ENCODE data around the gene EEF1A2. TPM values are rescaled to one million over a fixed set of nuclear protein-coding genes. Genes with fewer than 3 reads are reported as not detected.

Gene EEF1A2
- total RNA-seq, 1 donor from 2014 or later, result 37.6 TPM

DNA sequence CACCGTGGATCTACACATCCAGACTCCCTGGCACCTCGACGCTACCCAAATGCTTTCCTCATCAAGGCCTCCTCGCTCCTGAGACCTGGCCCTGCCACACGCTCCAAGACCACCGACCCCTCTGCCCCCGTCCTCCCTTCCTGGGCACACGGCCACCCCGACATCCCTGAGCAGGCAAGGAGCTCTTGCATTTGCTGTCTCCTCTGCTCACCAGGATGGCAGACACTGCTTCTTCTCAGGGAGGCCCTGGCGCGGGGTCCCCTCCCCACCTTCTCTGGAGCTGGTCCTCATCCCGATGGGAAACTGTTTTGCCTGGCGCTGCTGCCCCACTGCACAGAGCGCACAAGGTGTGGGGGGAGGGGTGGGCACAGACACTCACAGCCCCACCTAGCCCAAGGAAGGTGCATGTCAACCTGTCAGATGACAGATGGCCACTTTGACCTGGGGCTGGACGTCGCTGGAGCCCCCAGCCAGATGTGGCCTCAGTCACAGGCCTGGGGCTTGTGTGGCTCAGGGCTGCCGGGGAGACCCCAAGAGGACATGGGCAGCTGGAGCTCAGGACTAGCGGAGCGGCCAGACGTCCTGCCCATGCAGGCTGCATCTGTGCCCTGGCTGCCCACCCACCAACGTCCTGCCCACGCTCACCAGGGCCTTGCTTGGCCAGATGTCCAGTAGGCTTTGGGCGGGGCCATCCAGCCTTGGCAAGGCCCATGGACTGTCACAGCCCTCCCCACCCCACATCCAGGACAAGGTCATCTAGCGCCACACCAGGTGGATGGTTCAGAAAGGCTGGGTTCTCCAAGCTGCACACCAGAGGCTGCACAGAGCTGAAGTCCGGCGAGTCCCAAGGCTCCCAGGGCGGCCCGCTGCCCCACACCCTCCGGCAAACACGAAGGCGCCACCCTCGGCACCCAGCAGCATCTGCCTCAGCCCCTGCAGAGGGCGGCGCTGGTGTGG lies 20.3 kb downstream of the EEF1A2 start:
- Histone ChIP-seq H3K9me3 (ENCODE audit: insufficient read depth, low read depth, low read length) (no peaks in the 10 kb centered on the region), H3K27me3 (ENCODE audit: insufficient read depth, low read length) (peaks cover 24% of the 10 kb centered on the region)

DNA sequence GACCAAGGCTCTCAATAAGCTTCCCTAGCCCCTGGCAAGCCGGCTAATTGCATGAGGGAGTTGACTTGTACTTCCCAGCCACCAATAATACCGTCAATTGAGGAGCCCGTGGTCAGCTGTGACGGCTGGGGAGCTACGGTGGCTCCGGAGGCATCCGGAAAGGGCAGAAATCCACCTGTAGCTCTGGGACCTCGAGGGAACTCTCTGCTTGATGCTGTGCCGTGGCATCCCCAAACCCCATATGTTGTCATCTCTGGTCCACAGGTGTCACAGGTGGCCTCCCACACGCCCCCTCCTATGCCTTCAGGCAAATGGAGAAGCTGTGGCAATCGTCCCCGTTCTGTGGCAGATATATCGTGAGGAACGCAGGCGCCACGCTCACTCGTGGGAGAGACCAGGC lies 20.9 kb downstream of the EEF1A2 start:
- Histone ChIP-seq H3K27ac (ENCODE audit: low read depth, low read length) (no peak overlapping the region), H4K20me1 (ENCODE audit: insufficient read depth, low read length) (peaks cover 4% of the 10 kb centered on the region), H3K9ac (ENCODE audit: low read length) (no peak overlapping the region), H2AFZ (ENCODE audit: low read depth, low read length) (no peak overlapping the region), H3K4me2 (ENCODE audit: low read length) (no peak overlapping the region), H3K27me3 (ENCODE audit: insufficient read depth, low read length) (peaks cover 27% of the 10 kb centered on the region), H3K79me2 (ENCODE audit: insufficient read depth, low read length) (no peaks in the 10 kb centered on the region), H3K36me3 (ENCODE audit: insufficient read depth, low read length) (no peaks in the 10 kb centered on the region), H3K9me3 (ENCODE audit: insufficient read depth, low read depth, low read length) (no peaks in the 10 kb centered on the region), H3K4me1 (ENCODE audit: insufficient read depth, low read length) (peaks cover 3% of the 10 kb centered on the region), H3K4me3 (ENCODE audit: insufficient read depth, low read depth, low read length) (no peak overlapping the region)
- TF ChIP-seq, protein P1, sequence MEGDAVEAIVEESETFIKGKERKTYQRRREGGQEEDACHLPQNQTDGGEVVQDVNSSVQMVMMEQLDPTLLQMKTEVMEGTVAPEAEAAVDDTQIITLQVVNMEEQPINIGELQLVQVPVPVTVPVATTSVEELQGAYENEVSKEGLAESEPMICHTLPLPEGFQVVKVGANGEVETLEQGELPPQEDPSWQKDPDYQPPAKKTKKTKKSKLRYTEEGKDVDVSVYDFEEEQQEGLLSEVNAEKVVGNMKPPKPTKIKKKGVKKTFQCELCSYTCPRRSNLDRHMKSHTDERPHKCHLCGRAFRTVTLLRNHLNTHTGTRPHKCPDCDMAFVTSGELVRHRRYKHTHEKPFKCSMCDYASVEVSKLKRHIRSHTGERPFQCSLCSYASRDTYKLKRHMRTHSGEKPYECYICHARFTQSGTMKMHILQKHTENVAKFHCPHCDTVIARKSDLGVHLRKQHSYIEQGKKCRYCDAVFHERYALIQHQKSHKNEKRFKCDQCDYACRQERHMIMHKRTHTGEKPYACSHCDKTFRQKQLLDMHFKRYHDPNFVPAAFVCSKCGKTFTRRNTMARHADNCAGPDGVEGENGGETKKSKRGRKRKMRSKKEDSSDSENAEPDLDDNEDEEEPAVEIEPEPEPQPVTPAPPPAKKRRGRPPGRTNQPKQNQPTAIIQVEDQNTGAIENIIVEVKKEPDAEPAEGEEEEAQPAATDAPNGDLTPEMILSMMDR (IDR thresholded peaks at IDR 0.05; ENCODE audit: insufficient read depth, low read depth, low read length), result no peak
- no peak for TF ChIP-seq EZH2 (IDR thresholded peaks at IDR 0.05; ENCODE audit: insufficient read depth, low read length)
- H3K36me3 Mint-ChIP-seq (ENCODE audit: low read depth, unreplicated experiment), result peaks cover 2% of the 10 kb centered on the region
- H3K4me1 Mint-ChIP-seq (ENCODE audit: low read depth, unreplicated experiment), result no peaks in the 10 kb centered on the region
- DNase-seq (ENCODE audit: low read depth) (no peak), FAIRE-seq (no peak)
- no peak overlapping the region for H3K4me3 Mint-ChIP-seq (ENCODE audit: unreplicated experiment)
- no peak overlapping the region for H3K27ac Mint-ChIP-seq (ENCODE audit: unreplicated experiment)
- no peaks in the 10 kb centered on the region for H3K9me3 Mint-ChIP-seq (ENCODE audit: unreplicated experiment)
- peaks cover 55% of the 10 kb centered on the region for H3K27me3 Mint-ChIP-seq (ENCODE audit: low read depth, unreplicated experiment)

More for the DNA sequence above, 20.3 kb downstream of the EEF1A2 start:
- Mint-ChIP-seq H3K4me1 (ENCODE audit: low read depth, unreplicated experiment) (no peaks in the 10 kb centered on the region), H3K27me3 (ENCODE audit: low read depth, unreplicated experiment) (peaks cover 55% of the 10 kb centered on the region), H3K27ac (ENCODE audit: unreplicated experiment) (no peak overlapping the region), H3K4me3 (ENCODE audit: unreplicated experiment) (no peak overlapping the region), H3K9me3 (ENCODE audit: unreplicated experiment) (no peaks in the 10 kb centered on the region), H3K36me3 (ENCODE audit: low read depth, unreplicated experiment) (peaks cover 2% of the 10 kb centered on the region)
- Histone ChIP-seq H4K20me1 (ENCODE audit: insufficient read depth, low read length) (peaks cover 7% of the 10 kb centered on the region), H3K4me3 (ENCODE audit: insufficient read depth, low read depth, low read length) (no peak overlapping the region), H3K36me3 (ENCODE audit: insufficient read depth, low read length) (no peaks in the 10 kb centered on the region), H3K9ac (ENCODE audit: low read length) (no peak overlapping the region), H3K79me2 (ENCODE audit: insufficient read depth, low read length) (no peaks in the 10 kb centered on the region), H2AFZ (ENCODE audit: low read depth, low read length) (no peak overlapping the region), H3K4me1 (ENCODE audit: insufficient read depth, low read length) (peaks cover 3% of the 10 kb centered on the region), H3K27ac (ENCODE audit: low read depth, low read length) (no peak overlapping the region), H3K4me2 (ENCODE audit: low read length) (no peak overlapping the region)
- no peak for FAIRE-seq
- DNase-seq (ENCODE audit: low read depth), result no peak
- TF ChIP-seq, protein P1 (IDR thresholded peaks at IDR 0.05; ENCODE audit: insufficient read depth, low read depth, low read length), result no peak
- TF ChIP-seq EZH2 (IDR thresholded peaks at IDR 0.05; ENCODE audit: insufficient read depth, low read length), result no peak

Data from astrocyte (in vitro differentiated cells and primary cell).